Measurements from ENCODE around the gene ARMH2.
"Not testable (repeated sequence)": the region's sequence is repeated elsewhere in the genome, so short reads cannot be mapped to it uniquely, and the experiment has no call there.

DNA sequence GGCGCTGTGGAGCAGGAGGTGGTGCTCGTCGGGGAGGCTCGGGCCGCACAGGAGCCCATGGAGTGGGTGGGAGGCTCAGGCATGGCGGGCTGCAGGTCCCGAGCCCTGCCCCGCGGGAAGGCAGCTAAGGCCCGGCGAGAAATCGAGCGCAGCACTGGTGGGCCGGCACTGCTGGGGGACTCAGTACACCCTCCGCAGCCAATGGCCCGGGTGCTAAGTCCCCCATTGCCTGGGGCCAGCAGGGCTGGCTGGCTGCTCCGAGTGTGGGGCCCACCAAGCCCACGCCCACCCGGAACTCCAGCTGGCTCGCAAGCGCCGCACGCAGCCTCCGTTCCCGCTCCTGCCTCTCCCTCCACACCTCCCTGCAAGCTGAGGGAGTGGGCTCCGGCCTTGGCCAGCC lies 32.7 kb downstream of the ARMH2 start:
- TF ChIP-seq, protein P1, sequence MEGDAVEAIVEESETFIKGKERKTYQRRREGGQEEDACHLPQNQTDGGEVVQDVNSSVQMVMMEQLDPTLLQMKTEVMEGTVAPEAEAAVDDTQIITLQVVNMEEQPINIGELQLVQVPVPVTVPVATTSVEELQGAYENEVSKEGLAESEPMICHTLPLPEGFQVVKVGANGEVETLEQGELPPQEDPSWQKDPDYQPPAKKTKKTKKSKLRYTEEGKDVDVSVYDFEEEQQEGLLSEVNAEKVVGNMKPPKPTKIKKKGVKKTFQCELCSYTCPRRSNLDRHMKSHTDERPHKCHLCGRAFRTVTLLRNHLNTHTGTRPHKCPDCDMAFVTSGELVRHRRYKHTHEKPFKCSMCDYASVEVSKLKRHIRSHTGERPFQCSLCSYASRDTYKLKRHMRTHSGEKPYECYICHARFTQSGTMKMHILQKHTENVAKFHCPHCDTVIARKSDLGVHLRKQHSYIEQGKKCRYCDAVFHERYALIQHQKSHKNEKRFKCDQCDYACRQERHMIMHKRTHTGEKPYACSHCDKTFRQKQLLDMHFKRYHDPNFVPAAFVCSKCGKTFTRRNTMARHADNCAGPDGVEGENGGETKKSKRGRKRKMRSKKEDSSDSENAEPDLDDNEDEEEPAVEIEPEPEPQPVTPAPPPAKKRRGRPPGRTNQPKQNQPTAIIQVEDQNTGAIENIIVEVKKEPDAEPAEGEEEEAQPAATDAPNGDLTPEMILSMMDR (IDR thresholded peaks at IDR 0.05) = not testable (repeated sequence)
- not testable (repeated sequence) for TF ChIP-seq POLR2A (IDR thresholded peaks at IDR 0.05)
